Fibroblast of skin of scalp (primary cell): Measurements from ENCODE around the gene DUSP7.

Source experiments
- DNase-seq: peaks from one replicate; pipeline ENCODE4 v3.0.0-alpha.2; 2013

The DUSP7 gene

GRCh38 chr3:52067526-52067925, 11.2 kb upstream of the DUSP7 start:
- DNase-seq: no peak

- no peak for DNase-seq
Observed at GRCh38 chr3:52067046-52067445, 10.7 kb upstream of the DUSP7 start.

DNA sequence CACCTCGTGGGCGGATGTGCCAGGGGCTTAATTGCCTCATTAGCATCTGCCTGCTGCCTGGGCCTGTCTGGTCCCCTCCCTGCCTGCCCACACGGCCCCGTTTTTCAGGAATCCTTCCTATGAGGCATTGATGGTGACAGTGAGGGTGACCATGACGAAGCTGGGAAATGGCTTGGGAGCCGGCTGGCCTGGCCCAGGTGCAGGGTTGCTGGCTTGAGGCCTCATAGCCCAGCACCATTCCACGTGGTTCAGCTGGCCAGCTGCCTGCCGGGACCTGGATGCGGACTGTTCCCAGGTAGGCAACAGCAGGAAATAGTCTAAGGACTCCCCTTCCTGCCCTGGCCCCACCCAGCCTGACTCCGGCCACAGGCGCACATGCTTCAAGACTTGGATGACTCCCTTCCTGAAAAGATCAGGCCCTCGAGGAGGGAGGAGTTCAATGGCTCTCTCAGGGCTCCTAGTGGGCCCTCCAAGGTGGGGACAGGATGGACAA, 8.9 kb upstream of the DUSP7 start:
- no peak for DNase-seq

DNA sequence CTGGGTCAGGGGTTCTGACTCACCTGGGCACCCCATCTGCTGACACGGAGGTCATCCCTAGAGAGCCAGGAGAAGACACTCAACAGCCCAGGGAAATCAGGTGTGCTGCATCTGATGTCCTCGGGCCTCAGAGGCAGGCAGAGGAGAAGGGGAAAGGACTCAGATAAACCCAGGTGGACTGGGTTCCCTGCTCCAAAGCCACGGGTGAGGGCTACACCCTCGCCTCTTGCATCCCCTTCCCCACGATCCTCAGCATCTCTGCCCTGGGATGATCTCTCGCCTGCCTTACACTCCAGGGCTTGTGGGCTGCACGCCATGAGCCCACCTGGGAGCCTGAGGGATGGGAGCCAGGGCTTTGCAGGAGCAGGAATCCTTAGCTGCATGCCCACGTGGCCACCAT, 8.2 kb upstream of the DUSP7 start:
- no peak for DNase-seq

- DNase-seq: no peak
Observed at GRCh38 chr3:52063026-52063723, 6.8 kb upstream of the DUSP7 start.

- DNase-seq: peak; percentile 69
Observed at GRCh38 chr3:52062505-52062904, 6.1 kb upstream of the DUSP7 start.

DNA sequence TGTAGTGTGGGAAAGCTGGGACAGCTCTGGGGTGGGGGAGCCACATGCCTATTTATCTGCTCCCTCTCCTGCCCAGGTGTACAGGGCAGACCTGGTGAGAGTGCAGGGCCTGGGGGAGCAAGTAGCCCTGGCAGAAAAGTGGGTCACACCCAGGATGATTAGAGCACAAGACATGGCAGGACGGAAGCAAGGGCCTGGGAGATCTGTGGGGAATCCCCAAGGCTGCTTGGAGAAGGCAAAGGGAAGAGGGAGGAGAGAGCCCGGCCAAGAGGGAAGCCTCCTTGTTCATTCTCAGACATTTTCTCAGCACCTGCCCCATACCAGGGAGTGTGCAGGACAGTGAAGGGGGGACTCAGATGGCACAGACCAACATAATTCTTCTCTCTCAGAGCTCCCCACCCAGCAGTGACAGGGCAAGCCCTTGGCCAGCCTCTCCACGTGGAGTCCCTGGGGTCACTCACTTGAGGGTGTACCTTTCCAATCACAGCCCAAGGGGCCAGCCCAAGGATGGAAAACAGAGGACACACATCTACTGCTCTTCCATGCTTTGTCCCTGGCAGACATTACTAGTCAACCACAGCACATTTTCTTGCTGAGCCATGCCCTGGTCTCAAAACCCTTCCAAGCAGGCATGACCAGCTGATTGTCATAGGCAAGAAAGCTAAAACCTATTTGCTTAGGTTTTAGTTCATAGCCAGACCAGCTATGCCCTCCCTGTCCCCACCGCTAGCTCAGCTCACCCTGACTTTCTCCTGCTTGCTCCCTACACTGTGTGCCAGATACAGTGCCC, 4.9 kb upstream of the DUSP7 start:
- no peak for DNase-seq

GRCh38 chr3:52059781-52060180, 3.4 kb upstream of the DUSP7 start:
- DNase-seq: no peak

DNA sequence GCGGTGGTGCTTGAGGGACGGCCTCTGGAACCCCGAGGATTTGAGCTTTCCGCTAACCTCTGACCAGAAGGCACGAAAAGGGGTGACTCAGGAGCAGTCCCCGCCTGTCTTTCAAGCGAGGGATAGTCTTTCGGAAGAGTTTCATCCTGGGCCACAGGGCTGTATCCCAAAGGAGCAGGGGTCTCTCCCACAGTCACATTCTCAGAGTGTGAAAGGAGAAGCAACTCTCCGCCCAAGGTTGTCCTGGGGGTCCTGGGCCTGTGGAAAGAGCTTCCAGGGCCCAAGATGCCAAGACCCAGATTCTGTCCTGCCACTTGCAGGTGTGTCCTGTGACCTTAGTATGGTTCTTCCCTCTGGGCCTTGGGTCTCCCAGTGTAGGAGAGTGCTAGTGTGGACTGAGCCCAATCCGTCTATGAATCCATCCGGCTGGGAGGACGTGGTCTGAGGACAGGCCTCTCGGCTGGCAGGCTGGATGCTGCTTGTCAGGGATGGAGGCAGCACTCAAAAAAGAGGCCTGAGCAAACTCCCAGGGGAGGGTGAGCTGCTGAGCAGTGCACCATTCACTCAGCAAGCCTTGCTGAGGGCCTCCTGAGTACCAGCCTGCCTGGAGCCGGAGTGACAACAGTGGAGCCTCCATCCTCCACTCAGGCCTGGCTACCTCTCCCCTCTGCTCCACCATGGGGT, 1.6 kb upstream of the DUSP7 start:
- no peak for DNase-seq

DNA sequence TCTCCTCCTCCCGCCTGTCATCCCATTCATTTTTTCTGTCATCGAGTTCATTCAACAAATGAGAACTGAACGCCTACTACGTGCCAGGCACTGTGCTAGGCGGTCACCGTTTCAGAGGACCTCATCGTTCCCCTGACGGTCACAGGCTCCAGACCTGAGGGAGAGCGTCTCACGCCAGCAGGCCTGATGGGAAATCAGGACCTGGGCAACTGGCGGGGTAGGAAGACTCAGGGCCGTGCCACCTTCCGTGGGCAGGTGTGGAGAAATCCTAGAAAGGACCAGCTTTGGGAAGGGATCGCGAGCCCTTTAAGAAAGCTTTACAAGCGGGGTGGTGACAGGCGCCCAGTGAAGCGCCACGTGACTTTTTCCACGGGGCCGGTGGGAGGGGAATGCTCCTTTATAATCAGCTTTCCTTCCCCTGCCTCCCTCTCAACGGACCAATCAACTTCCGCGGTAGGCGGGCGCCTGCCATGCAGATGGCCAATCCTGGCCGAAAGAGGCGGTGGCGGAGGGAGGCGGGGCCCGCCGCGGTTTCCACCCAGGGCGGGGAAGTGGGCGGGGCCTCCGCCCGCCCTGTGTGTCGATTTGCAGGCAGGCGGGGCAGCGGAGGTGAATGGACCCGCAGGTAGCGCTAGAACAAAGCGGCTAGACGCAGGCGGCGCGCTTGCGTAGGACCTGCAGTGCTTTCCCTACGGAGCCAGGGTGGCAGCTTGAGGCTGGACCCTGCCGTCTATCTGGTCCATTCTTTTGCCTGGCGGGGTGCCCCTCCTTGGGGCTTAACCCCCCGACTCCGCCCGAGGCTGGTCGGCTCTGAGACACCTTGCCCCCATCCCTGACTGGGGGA, 819 bp upstream of the DUSP7 start:
- peak; percentile 99 for DNase-seq

- DNase-seq: peak; percentile 56
Observed at GRCh38 chr3:52055537-52056351, 627 bp downstream of the DUSP7 start.

GRCh38 chr3:52054661-52055511, 1.5 kb downstream of the DUSP7 start:
- peak; percentile 44 for DNase-seq

GRCh38 chr3:52053307-52054304, 2.8 kb downstream of the DUSP7 start:
- DNase-seq: no peak

- peak; percentile 80 for DNase-seq
Observed at GRCh38 chr3:52052831-52053306, 3.5 kb downstream of the DUSP7 start.

GRCh38 chr3:52051444-52051843, 4.9 kb downstream of the DUSP7 start:
- DNase-seq: no peak

DNA sequence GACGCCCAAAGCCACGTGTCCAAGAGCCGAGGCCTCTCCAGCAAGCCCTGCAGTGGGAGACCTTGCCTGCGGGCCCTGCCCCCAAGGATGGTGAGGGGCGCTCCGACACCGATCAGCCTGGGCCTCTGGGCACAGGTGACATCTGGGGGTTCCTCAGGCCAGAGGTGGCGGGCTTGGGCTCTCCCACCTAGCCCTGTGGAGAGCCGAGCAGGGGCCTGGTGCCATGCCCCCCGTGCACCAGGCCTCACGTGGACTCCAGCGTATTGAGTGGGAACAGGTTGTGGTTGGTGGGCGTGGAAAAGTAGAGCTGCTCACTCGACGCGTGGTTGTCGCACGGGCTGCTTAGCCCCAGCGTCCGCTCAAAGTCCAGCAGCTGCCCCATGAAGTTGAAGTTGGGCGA, 5.8 kb downstream of the DUSP7 start:
- no peak for DNase-seq

DNA sequence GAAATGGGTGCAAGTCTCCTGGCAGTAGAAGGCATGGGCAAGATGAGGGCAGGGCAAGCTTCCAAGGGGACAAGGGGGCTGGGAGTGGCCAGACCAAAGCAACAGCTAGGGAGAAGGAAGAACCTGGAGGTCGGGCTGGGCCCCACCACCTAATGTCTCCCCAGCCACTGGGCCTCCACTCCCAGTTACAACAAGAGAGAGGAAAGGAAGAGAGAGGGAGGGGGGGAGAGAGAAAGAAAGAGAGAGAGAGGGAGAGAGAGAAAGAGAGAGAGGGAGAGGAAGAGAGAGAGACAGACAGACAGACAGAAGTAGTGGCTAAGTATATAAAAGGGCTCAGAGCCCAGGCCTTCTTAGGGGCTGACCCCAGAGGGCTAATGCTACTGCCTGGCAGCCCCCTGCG, 6.9 kb downstream of the DUSP7 start:
- DNase-seq: no peak

GRCh38 chr3:52047295-52047960, 8.9 kb downstream of the DUSP7 start:
- peak; percentile 61 for DNase-seq

DNA sequence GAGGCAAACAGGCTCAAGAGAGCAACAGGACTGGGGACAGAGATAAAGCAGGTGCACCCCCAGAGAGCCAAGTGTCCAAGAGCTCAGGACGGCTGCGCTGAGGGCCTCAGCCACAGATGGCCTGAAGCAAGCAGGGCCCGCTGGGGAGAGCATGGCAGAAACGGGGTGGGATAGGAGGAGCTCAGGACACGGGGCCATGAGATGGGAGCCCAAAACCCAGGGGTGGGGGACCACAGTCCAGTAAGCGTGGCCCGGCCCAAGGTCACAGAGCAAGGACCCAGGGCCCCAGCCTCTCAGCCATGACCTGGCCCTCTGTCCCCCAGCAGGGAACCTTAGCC, 9.5 kb downstream of the DUSP7 start:
- DNase-seq: no peak
